ENCODE results near the gene LRRC28.

LRRC28 gene

GRCh38 chr15:99250001-99250400 lies 1.3 kb upstream of the LRRC28 start:
- no peak for DNase-seq

GRCh38 chr15:99250494-99250856 lies 806 bp upstream of the LRRC28 start:
- DNase-seq: no peak

GRCh38 chr15:99252326-99252725 lies 1.0 kb downstream of the LRRC28 start:
- DNase-seq: no peak

GRCh38 chr15:99253381-99254090 lies 2.3 kb downstream of the LRRC28 start:
- no peak for DNase-seq

- no peak for DNase-seq
These were observed 5.9 kb downstream of the LRRC28 start for GRCh38 chr15:99257107-99257750.

GRCh38 chr15:99264125-99264524 lies 12.8 kb downstream of the LRRC28 start:
- DNase-seq: no peak

GRCh38 chr15:99265541-99266070 lies 14.3 kb downstream of the LRRC28 start:
- no peak for DNase-seq

- no peak for DNase-seq
These were observed 16.7 kb downstream of the LRRC28 start for GRCh38 chr15:99267957-99268356.

- DNase-seq: no peak
These were observed 17.1 kb downstream of the LRRC28 start for GRCh38 chr15:99268431-99268830.

GRCh38 chr15:99273801-99274200 lies 22.5 kb downstream of the LRRC28 start:
- DNase-seq: no peak

GRCh38 chr15:99275061-99275460 lies 23.8 kb downstream of the LRRC28 start:
- no peak for DNase-seq

GRCh38 chr15:99275525-99276128 lies 24.3 kb downstream of the LRRC28 start:
- DNase-seq: no peak

- DNase-seq: no peak
These were observed 28.0 kb downstream of the LRRC28 start for GRCh38 chr15:99279290-99279689.

GRCh38 chr15:99279827-99280226 lies 28.5 kb downstream of the LRRC28 start:
- DNase-seq: no peak

- no peak for DNase-seq
These were observed 30.8 kb downstream of the LRRC28 start for GRCh38 chr15:99282121-99282520.

- DNase-seq: no peak
These were observed 31.3 kb downstream of the LRRC28 start for GRCh38 chr15:99282586-99282985.

- no peak for DNase-seq
These were observed 32.4 kb downstream of the LRRC28 start for GRCh38 chr15:99283717-99284116.

- no peak for DNase-seq
These were observed 40.4 kb downstream of the LRRC28 start for GRCh38 chr15:99291643-99292042.

- no peak for DNase-seq
These were observed 44.6 kb downstream of the LRRC28 start for GRCh38 chr15:99295840-99296239.

- DNase-seq: no peak
These were observed 45.1 kb downstream of the LRRC28 start for GRCh38 chr15:99296386-99296785.

- no peak for DNase-seq
These were observed 52.6 kb downstream of the LRRC28 start for GRCh38 chr15:99303907-99304306.

GRCh38 chr15:99305761-99306505 lies 54.7 kb downstream of the LRRC28 start:
- DNase-seq: no peak

GRCh38 chr15:99306694-99307338 lies 55.5 kb downstream of the LRRC28 start:
- no peak for DNase-seq

Measured in right forelimb (tissue), 1 donor.